Esophagus muscularis mucosa (tissue), 4 donors: ENCODE results near the gene FOXP2.

ENCODE experiments used
- EP300 ChIP-seq: sonication (generic); formaldehyde crosslinking; IDR thresholded peaks from one replicate; pipeline ENCODE4 v1.6.1; 2017; ENCODE audit warnings: antibody characterized with exemption
- POLR2A ChIP-seq: fragments of 450-650 bp; IDR thresholded peaks from one replicate; pipeline ENCODE4 v1.6.1; 2017; ENCODE audit warnings: antibody characterized with exemption, moderate library complexity, mild to moderate bottlenecking, low read depth
- POLR2AphosphoS5 ChIP-seq, 2 donors: sonication (generic); formaldehyde crosslinking; IDR thresholded peaks; one replicate each; pipeline ENCODE4 v1.6.1; 2017; ENCODE audit warnings: antibody characterized with exemption in 2 of 2
- TF ChIP-seq, protein P1 (sequence below), 3 experiments: fragments of 200-600 bp in 2 of 3; fragments of 450-650 bp in 1 of 3; sonication (generic) in 2 of 3; IDR thresholded peaks; one replicate each; pipeline ENCODE4 v1.5.1; 2017 to 2019; ENCODE audit warnings: antibody characterized with exemption in 3 of 3, mild to moderate bottlenecking in 2 of 3, moderate library complexity in 1 of 3

- no peak for TF ChIP-seq POLR2A
- TF ChIP-seq, protein P1, sequence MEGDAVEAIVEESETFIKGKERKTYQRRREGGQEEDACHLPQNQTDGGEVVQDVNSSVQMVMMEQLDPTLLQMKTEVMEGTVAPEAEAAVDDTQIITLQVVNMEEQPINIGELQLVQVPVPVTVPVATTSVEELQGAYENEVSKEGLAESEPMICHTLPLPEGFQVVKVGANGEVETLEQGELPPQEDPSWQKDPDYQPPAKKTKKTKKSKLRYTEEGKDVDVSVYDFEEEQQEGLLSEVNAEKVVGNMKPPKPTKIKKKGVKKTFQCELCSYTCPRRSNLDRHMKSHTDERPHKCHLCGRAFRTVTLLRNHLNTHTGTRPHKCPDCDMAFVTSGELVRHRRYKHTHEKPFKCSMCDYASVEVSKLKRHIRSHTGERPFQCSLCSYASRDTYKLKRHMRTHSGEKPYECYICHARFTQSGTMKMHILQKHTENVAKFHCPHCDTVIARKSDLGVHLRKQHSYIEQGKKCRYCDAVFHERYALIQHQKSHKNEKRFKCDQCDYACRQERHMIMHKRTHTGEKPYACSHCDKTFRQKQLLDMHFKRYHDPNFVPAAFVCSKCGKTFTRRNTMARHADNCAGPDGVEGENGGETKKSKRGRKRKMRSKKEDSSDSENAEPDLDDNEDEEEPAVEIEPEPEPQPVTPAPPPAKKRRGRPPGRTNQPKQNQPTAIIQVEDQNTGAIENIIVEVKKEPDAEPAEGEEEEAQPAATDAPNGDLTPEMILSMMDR (IDR thresholded peaks at IDR 0.05): no peak
- no peak for TF ChIP-seq EP300
- no peak for TF ChIP-seq POLR2AphosphoS5 (IDR thresholded peaks at IDR 0.05)
Measured at GRCh38 chr7:114412548-114412947, 2.1 kb upstream of the FOXP2 start.
